Astrocyte (in vitro differentiated cells and primary cell): ENCODE data around the gene DMXL2. TPM values are rescaled to one million over a fixed set of nuclear protein-coding genes. Genes with fewer than 3 reads are reported as not detected.

Source experiments
- DNase-seq: peaks from one replicate; pipeline ENCODE4 v3.0.0-alpha.2; 2010; ENCODE audit warnings: low read depth
- FAIRE-seq: peaks from 2 replicates; lab custom pipeline; 2011; peaks lifted over from hg19 to GRCh38; lab: Jason Lieb, UNC
- H2AFZ ChIP-seq: 2 replicates; pipeline ENCODE4 v1.6.0; 2012; ENCODE audit warnings: low read depth, low read length, inconsistent platforms
- H3K27ac ChIP-seq: 2 replicates; pipeline ENCODE4 v1.5.1; 2011; ENCODE audit warnings: low read depth, low read length, inconsistent platforms
- H3K27me3 ChIP-seq: 2 replicates; pipeline ENCODE4 v1.6.0; 2011; ENCODE audit warnings: low read length, inconsistent platforms; ENCODE audit not compliant: insufficient read depth
- H3K36me3 ChIP-seq: 2 replicates; pipeline ENCODE4 v1.5.1; 2011; ENCODE audit warnings: low read length, inconsistent platforms; ENCODE audit not compliant: insufficient read depth
- H3K4me1 ChIP-seq: 2 replicates; pipeline ENCODE4 v1.5.1; 2011; ENCODE audit warnings: low read length, inconsistent platforms; ENCODE audit not compliant: insufficient read depth
- H3K4me2 ChIP-seq: 2 replicates; pipeline ENCODE4 v1.6.0; 2012; ENCODE audit warnings: low read length, inconsistent platforms
- H3K4me3 ChIP-seq: 2 replicates; pipeline ENCODE4 v1.5.1; 2011; ENCODE audit warnings: low read depth, mild to moderate bottlenecking, low read length, inconsistent platforms; ENCODE audit not compliant: insufficient read depth
- H3K79me2 ChIP-seq: 2 replicates; pipeline ENCODE4 v1.6.0; 2012; ENCODE audit warnings: mild to moderate bottlenecking, low read length, inconsistent platforms; ENCODE audit not compliant: insufficient read depth
- H3K9ac ChIP-seq: 2 replicates; pipeline ENCODE4 v1.6.0; 2012; ENCODE audit warnings: mild to moderate bottlenecking, low read length, inconsistent platforms
- H3K9me3 ChIP-seq: 2 replicates; pipeline ENCODE4 v1.5.1; 2012; ENCODE audit warnings: low read depth, mild to moderate bottlenecking, low read length, inconsistent platforms; ENCODE audit not compliant: insufficient read depth
- H4K20me1 ChIP-seq: 2 replicates; pipeline ENCODE4 v1.6.0; 2012; ENCODE audit warnings: low read length, inconsistent platforms; ENCODE audit not compliant: insufficient read depth
- H3K27ac Mint-ChIP-seq: one replicate; pipeline ENCODE4 v1.8.0; 2021; ENCODE audit warnings: mild to moderate bottlenecking, mixed read lengths; ENCODE audit not compliant: unreplicated experiment
- H3K27me3 Mint-ChIP-seq: one replicate; pipeline ENCODE4 v1.8.0; 2021; ENCODE audit warnings: low read depth, mixed read lengths; ENCODE audit not compliant: unreplicated experiment
- H3K36me3 Mint-ChIP-seq: one replicate; pipeline ENCODE4 v1.8.0; 2021; ENCODE audit warnings: low read depth, mixed read lengths; ENCODE audit not compliant: unreplicated experiment
- H3K4me1 Mint-ChIP-seq: one replicate; pipeline ENCODE4 v1.8.0; 2021; ENCODE audit warnings: low read depth, mixed read lengths; ENCODE audit not compliant: unreplicated experiment
- H3K4me3 Mint-ChIP-seq: one replicate; pipeline ENCODE4 v1.8.0; 2021; ENCODE audit warnings: mild to moderate bottlenecking, moderate library complexity, mixed read lengths; ENCODE audit not compliant: unreplicated experiment
- H3K9me3 Mint-ChIP-seq: one replicate; pipeline ENCODE4 v1.8.0; 2021; ENCODE audit warnings: mild to moderate bottlenecking, mixed read lengths; ENCODE audit not compliant: unreplicated experiment
- CTCF ChIP-seq: IDR thresholded peaks from 2 replicates; pipeline ENCODE4 v1.5.1; 2011; ENCODE audit warnings: low read depth, mild to moderate bottlenecking, inconsistent platforms, low read length, moderate library complexity; ENCODE audit not compliant: insufficient read depth
- EZH2 ChIP-seq: IDR thresholded peaks from 2 replicates; pipeline ENCODE4 v1.6.1; 2012; ENCODE audit warnings: mild to moderate bottlenecking, low read length, inconsistent platforms; ENCODE audit not compliant: insufficient read depth
- total RNA-seq: library from RNA; stranded (reverse); gene quantifications from 2 replicates; pipeline ENCODE4 v1.2.1, GENCODE V29; 2021

The DMXL2 gene
- total RNA-seq, 1 donor from 2014 or later: 19.0 TPM

GRCh38 chr15:51621155-51621765, 1.3 kb downstream of the DMXL2 start:
- Histone ChIP-seq H2AFZ (peak overlapping the region; percentile 98), H3K79me2 (peaks cover 23% of the 10 kb centered on the region), H3K4me1 (peaks cover 7% of the 10 kb centered on the region), H3K27ac (no peak overlapping the region), H3K36me3 (no peaks in the 10 kb centered on the region), H3K9ac (peak overlapping the region; percentile 87), H4K20me1 (peaks cover 13% of the 10 kb centered on the region), H3K4me3 (peak overlapping the region; percentile 91), H3K27me3 (no peaks in the 10 kb centered on the region), H3K4me2 (peak overlapping the region; percentile 95), H3K9me3 (no peaks in the 10 kb centered on the region)
- TF ChIP-seq CTCF (no peak), EZH2 (no peak)
- Mint-ChIP-seq H3K36me3 (no peaks in the 10 kb centered on the region), H3K27me3 (peaks cover 7% of the 10 kb centered on the region), H3K27ac (no peak overlapping the region), H3K4me3 (peak overlapping the region; percentile 93), H3K4me1 (peaks cover 6% of the 10 kb centered on the region), H3K9me3 (no peaks in the 10 kb centered on the region)
- FAIRE-seq (no peak), DNase-seq (no peak)

GRCh38 chr15:51620641-51621040, 1.9 kb downstream of the DMXL2 start:
- H3K9ac ChIP-seq: peak overlapping the region; percentile 87
- H3K27ac ChIP-seq: no peak overlapping the region
- H3K79me2 ChIP-seq: peaks cover 23% of the 10 kb centered on the region
- H2AFZ ChIP-seq: no peak overlapping the region
- Mint-ChIP-seq H3K36me3 (no peaks in the 10 kb centered on the region), H3K27ac (no peak overlapping the region), H3K9me3 (no peaks in the 10 kb centered on the region), H3K4me1 (peaks cover 6% of the 10 kb centered on the region), H3K4me3 (peak overlapping the region; percentile 93), H3K27me3 (peaks cover 5% of the 10 kb centered on the region)
- no peak overlapping the region for H3K4me3 ChIP-seq
- peaks cover 7% of the 10 kb centered on the region for H3K4me1 ChIP-seq
- H3K27me3 ChIP-seq: no peaks in the 10 kb centered on the region
- H4K20me1 ChIP-seq: peaks cover 13% of the 10 kb centered on the region
- DNase-seq (no peak), FAIRE-seq (no peak)
- no peaks in the 10 kb centered on the region for H3K9me3 ChIP-seq
- TF ChIP-seq EZH2 (no peak), CTCF (no peak)
- H3K4me2 ChIP-seq: peak overlapping the region; percentile 95
- H3K36me3 ChIP-seq: no peaks in the 10 kb centered on the region

GRCh38 chr15:51620122-51620521, 2.4 kb downstream of the DMXL2 start:
- TF ChIP-seq EZH2 (no peak), CTCF (no peak)
- Mint-ChIP-seq H3K36me3 (peaks cover 1% of the 10 kb centered on the region), H3K4me1 (peaks cover 6% of the 10 kb centered on the region), H3K27me3 (peaks cover 4% of the 10 kb centered on the region), H3K27ac (no peak overlapping the region), H3K4me3 (peak overlapping the region; percentile 10), H3K9me3 (no peaks in the 10 kb centered on the region)
- H3K4me1 ChIP-seq: peaks cover 7% of the 10 kb centered on the region
- H3K36me3 ChIP-seq: no peaks in the 10 kb centered on the region
- no peak overlapping the region for H3K4me2 ChIP-seq
- DNase-seq (no peak), FAIRE-seq (no peak)
- no peak overlapping the region for H3K9ac ChIP-seq
- no peak overlapping the region for H3K27ac ChIP-seq
- H3K4me3 ChIP-seq: no peak overlapping the region
- no peaks in the 10 kb centered on the region for H3K9me3 ChIP-seq
- H3K27me3 ChIP-seq: no peaks in the 10 kb centered on the region
- peaks cover 23% of the 10 kb centered on the region for H3K79me2 ChIP-seq
- H4K20me1 ChIP-seq: peaks cover 13% of the 10 kb centered on the region
- no peak overlapping the region for H2AFZ ChIP-seq
